BLaER1 (cell line): ENCODE results near the gene TACC3.
A peak's percentile ranks its signal among the peaks of the same experiment; 100 is the strongest.

ENCODE experiments used
- H3K27ac ChIP-seq: shearing (Covaris generic); formaldehyde crosslinking; 2 replicates; pipeline ENCODE4 v1.8.1; 2022
- H3K27me3 ChIP-seq: shearing (Covaris generic); formaldehyde crosslinking; 2 replicates; pipeline ENCODE4 v1.8.1; 2022
- H3K36me3 ChIP-seq: shearing (Covaris generic); formaldehyde crosslinking; 2 replicates; pipeline ENCODE4 v1.8.1; 2022
- H3K4me1 ChIP-seq: shearing (Covaris generic); formaldehyde crosslinking; 2 replicates; pipeline ENCODE4 v1.8.1; 2022
- H3K4me2 ChIP-seq: shearing (Covaris generic); formaldehyde crosslinking; 2 replicates; pipeline ENCODE4 v1.8.1; 2022
- H3K4me3 ChIP-seq: shearing (Covaris generic); formaldehyde crosslinking; 2 replicates; pipeline ENCODE4 v1.8.1; 2022
- H3K9ac ChIP-seq: shearing (Covaris generic); formaldehyde crosslinking; 2 replicates; pipeline ENCODE4 v1.8.1; 2022
- H3K9me3 ChIP-seq: shearing (Covaris generic); formaldehyde crosslinking; 2 replicates; pipeline ENCODE4 v1.8.1; 2022
- H4K20me1 ChIP-seq: shearing (Covaris generic); formaldehyde crosslinking; 2 replicates; pipeline ENCODE4 v1.8.1; 2022
- Cebpa-rat ChIP-seq: shearing (Covaris generic); IDR thresholded peaks from 2 replicates; pipeline ENCODE4 v1.8.1; 2022

TACC3 gene

GRCh38 chr4:1723131-1723801 is 1.9 kb downstream of the TACC3 start:
- H3K4me2 ChIP-seq: peak overlapping the region; percentile 91
- H3K4me1 ChIP-seq: peaks cover 79% of the 10 kb centered on the region
- no peaks in the 10 kb centered on the region for H3K27me3 ChIP-seq
- H3K36me3 ChIP-seq: peaks cover 56% of the 10 kb centered on the region
- peaks cover 80% of the 10 kb centered on the region for H4K20me1 ChIP-seq
- peak overlapping the region; percentile 98 for H3K4me3 ChIP-seq
- H3K9me3 ChIP-seq: no peaks in the 10 kb centered on the region
- H3K9ac ChIP-seq: peak overlapping the region; percentile 87
- TF ChIP-seq Cebpa-rat: no peak
- peak overlapping the region; percentile 87 for H3K27ac ChIP-seq

DNA sequence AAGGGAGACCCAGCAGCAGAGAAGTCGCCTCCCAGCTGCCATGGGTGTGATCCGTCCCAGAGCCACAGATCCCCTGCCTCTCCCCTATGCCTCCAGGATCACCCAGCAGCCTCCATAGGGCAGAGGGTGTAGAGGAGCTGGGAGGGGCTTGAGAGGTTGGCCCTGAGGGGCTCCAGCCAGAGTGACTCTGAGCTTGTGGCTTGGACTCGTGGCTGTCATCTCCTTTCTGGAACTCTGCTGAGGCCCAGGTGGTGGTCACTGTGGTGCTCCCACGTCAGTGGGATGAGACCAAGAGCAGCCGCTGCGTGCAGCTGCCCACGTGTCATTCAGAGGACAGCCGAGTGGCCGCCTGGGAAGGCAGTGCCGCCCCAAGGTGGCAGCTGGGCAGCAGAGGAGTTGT is 4.2 kb downstream of the TACC3 start:
- peaks cover 72% of the 10 kb centered on the region for H3K36me3 ChIP-seq
- peak overlapping the region; percentile 32; the same call in 1 of the 2 replicates for H3K27ac ChIP-seq
- H3K27me3 ChIP-seq: no peaks in the 10 kb centered on the region
- no peak overlapping the region for H3K4me2 ChIP-seq
- no peak overlapping the region for H3K4me3 ChIP-seq
- H4K20me1 ChIP-seq: peaks cover 84% of the 10 kb centered on the region
- no peak for TF ChIP-seq Cebpa-rat
- no peaks in the 10 kb centered on the region for H3K9me3 ChIP-seq
- peaks cover 71% of the 10 kb centered on the region for H3K4me1 ChIP-seq
- no peak overlapping the region for H3K9ac ChIP-seq

GRCh38 chr4:1726146-1726934 is 5.0 kb downstream of the TACC3 start:
- H3K27ac ChIP-seq: 0 out of 2 replicates have a peak overlapping the region, but pooled peaks have one; percentile 32

DNA sequence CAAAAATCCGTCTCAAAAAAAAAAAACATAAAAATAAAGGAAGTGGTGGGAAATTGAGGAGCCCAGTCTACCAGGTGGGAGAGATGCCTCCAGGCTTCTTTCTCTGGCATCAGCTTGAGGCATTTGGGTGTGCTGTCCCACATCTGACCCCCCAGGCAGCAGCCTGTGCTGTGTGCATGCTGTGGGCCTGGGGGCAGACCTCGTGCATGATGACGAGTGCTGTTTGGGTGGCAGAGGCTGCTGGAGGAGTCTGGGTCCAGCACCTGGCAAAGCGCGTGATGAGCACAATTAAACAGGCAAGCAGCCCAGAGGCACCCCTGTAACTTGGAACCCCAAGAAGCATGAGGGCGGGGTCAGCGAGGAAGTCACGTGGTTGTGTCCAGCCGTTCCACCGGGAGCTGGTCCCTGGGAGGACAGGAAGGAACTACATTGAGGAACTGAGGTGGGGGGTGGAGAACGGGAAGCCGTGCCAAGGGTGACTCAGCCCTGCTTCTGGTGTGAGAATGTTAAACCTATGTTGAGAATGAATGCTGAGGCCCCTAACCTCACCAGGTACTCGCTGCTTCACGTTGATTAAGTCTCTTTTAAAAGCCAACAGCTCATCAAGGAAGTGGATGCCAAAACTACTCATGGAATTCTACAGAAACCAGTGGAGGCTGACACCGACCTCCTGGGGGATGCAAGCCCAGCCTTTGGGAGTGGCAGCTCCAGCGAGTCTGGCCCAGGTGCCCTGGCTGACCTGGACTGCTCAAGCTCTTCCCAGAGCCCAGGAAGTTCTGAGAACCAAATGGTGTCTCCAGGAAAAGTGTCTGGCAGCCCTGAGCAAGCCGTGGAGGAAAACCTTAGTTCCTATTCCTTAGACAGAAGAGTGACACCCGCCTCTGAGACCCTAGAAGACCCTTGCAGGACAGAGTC is 6.1 kb downstream of the TACC3 start:
- H3K4me1 ChIP-seq: peaks cover 64% of the 10 kb centered on the region
- H3K4me2 ChIP-seq: peak overlapping the region; percentile 51
- peak overlapping the region; percentile 59 for H3K27ac ChIP-seq
- H3K36me3 ChIP-seq: peaks cover 90% of the 10 kb centered on the region
- TF ChIP-seq Cebpa-rat: no peak
- H3K27me3 ChIP-seq: no peaks in the 10 kb centered on the region
- H3K4me3 ChIP-seq: no peak overlapping the region
- H3K9ac ChIP-seq: peak overlapping the region; percentile 60; the same call in 1 of the 2 replicates
- H3K9me3 ChIP-seq: no peaks in the 10 kb centered on the region
- peaks cover 95% of the 10 kb centered on the region for H4K20me1 ChIP-seq

More at GRCh38 chr4:1726146-1726934, 5.0 kb downstream of the TACC3 start:
- H3K4me3 ChIP-seq: no peak overlapping the region
- peaks cover 93% of the 10 kb centered on the region for H4K20me1 ChIP-seq
- peaks cover 71% of the 10 kb centered on the region for H3K4me1 ChIP-seq
- no peaks in the 10 kb centered on the region for H3K9me3 ChIP-seq
- no peak for TF ChIP-seq Cebpa-rat
- peaks cover 80% of the 10 kb centered on the region for H3K36me3 ChIP-seq
- H3K9ac ChIP-seq: peak overlapping the region; percentile 60; the same call in 1 of the 2 replicates
- H3K27me3 ChIP-seq: no peaks in the 10 kb centered on the region
- peak overlapping the region; percentile 51 for H3K4me2 ChIP-seq

GRCh38 chr4:1728061-1728980 is 7.0 kb downstream of the TACC3 start:
- Histone ChIP-seq H3K4me1 (peaks cover 54% of the 10 kb centered on the region), H3K9ac (0 out of 2 replicates have a peak overlapping the region, but pooled peaks have one; percentile 6), H3K9me3 (no peaks in the 10 kb centered on the region), H4K20me1 (peaks cover 93% of the 10 kb centered on the region), H3K36me3 (peaks cover 99% of the 10 kb centered on the region), H3K27ac (peak overlapping the region; percentile 59), H3K4me2 (peak overlapping the region; percentile 51; the same call in 1 of the 2 replicates), H3K27me3 (no peaks in the 10 kb centered on the region), H3K4me3 (no peak overlapping the region)
- no peak for TF ChIP-seq Cebpa-rat

- Histone ChIP-seq H3K36me3 (peaks cover 99% of the 10 kb centered on the region), H4K20me1 (peaks cover 73% of the 10 kb centered on the region), H3K9ac (no peak overlapping the region), H3K4me1 (peaks cover 39% of the 10 kb centered on the region), H3K9me3 (peaks cover 7% of the 10 kb centered on the region; the same call in 1 of the 2 replicates), H3K27me3 (no peaks in the 10 kb centered on the region), H3K4me2 (no peak overlapping the region), H3K4me3 (no peak overlapping the region), H3K27ac (no peak overlapping the region)
- TF ChIP-seq Cebpa-rat: no peak
These were observed 9.3 kb downstream of the TACC3 start for GRCh38 chr4:1730532-1731135.

- Histone ChIP-seq H3K9me3 (peaks cover 11% of the 10 kb centered on the region; the same call in 1 of the 2 replicates), H3K4me1 (peaks cover 34% of the 10 kb centered on the region), H3K27ac (no peak overlapping the region), H3K4me2 (no peak overlapping the region), H3K9ac (no peak overlapping the region), H4K20me1 (peaks cover 68% of the 10 kb centered on the region), H3K4me3 (no peak overlapping the region), H3K27me3 (no peaks in the 10 kb centered on the region), H3K36me3 (peaks cover 99% of the 10 kb centered on the region)
- TF ChIP-seq Cebpa-rat: no peak
These were observed 9.9 kb downstream of the TACC3 start for GRCh38 chr4:1731180-1731579.

DNA sequence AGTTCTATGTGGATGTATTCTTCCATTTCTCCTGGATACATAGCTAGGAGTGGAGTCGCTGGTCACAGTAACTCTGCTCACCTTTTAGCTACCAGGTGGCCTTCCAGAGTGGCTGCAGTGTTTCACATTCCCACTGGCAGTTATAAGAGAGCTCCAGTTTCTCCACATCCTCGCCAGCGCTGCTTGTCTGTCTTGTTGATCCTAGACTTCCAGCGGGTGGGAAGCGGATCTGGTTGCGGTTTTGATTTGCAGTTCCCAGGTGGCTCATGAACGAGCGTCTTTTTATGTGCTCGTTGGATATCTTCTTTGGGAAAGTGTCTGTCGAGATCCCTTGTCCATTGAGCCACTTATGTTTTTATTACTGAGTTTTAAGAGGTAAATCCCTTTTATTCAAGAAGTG is 11.6 kb downstream of the TACC3 start:
- TF ChIP-seq Cebpa-rat: no peak
- H3K36me3 ChIP-seq: peaks cover 100% of the 10 kb centered on the region
- peaks cover 28% of the 10 kb centered on the region for H3K9me3 ChIP-seq
- no peaks in the 10 kb centered on the region for H3K27me3 ChIP-seq
- no peak overlapping the region for H3K27ac ChIP-seq
- H3K4me1 ChIP-seq: peaks cover 16% of the 10 kb centered on the region
- H3K4me3 ChIP-seq: no peak overlapping the region
- no peak overlapping the region for H3K4me2 ChIP-seq
- H4K20me1 ChIP-seq: peaks cover 52% of the 10 kb centered on the region
- H3K9ac ChIP-seq: no peak overlapping the region; the same call in 1 of the 2 replicates
